Bronchial epithelial cell (primary cell): Measurements from ENCODE around the gene SSBP4. TPM values are rescaled to one million over a fixed set of nuclear protein-coding genes. Genes with fewer than 3 reads are reported as not detected.

ENCODE experiments used
- DNase-seq: peaks from one replicate; pipeline ENCODE4 v3.0.0-alpha.2; 2010; ENCODE audit warnings: low read depth
- FAIRE-seq: peaks from 2 replicates; lab custom pipeline; 2011; peaks lifted over from hg19 to GRCh38; lab: Jason Lieb, UNC
- H3K27me3 ChIP-seq: 2 replicates; pipeline ENCODE4 v1.5.1; 2011; ENCODE audit warnings: low read length; ENCODE audit not compliant: control insufficient read depth, insufficient read depth
- H3K36me3 ChIP-seq: 2 replicates; pipeline ENCODE4 v1.5.1; 2011; ENCODE audit warnings: low read length; ENCODE audit not compliant: control insufficient read depth, insufficient read depth
- H3K4me3 ChIP-seq: 2 replicates; pipeline ENCODE4 v1.5.1; 2011; ENCODE audit warnings: mild to moderate bottlenecking, low read depth, low read length, control low read depth
- CTCF ChIP-seq: IDR thresholded peaks from 2 replicates; pipeline ENCODE4 v1.5.1; 2011; ENCODE audit warnings: mild to moderate bottlenecking, moderate library complexity, low read length, control low read depth, inconsistent platforms; ENCODE audit not compliant: insufficient read depth, severe bottlenecking
- total RNA-seq: library from RNA; depleted of rRNA; stranded (reverse); fragments of >200 nt; gene quantifications from 2 replicates; pipeline ENCODE4 v1.2.1, GENCODE V29; 2014

Gene SSBP4
- total RNA-seq, 1 donor from 2014 or later = 17.1 TPM

- FAIRE-seq = no peak
- no peak for DNase-seq
- TF ChIP-seq CTCF = no peak
- H3K36me3 ChIP-seq = peaks cover 25% of the 10 kb centered on the region
- H3K27me3 ChIP-seq = no peaks in the 10 kb centered on the region
- H3K4me3 ChIP-seq = no peak overlapping the region
Observed at GRCh38 chr19:18456279-18456678, 37.1 kb downstream of the SSBP4 start.

- no peaks in the 10 kb centered on the region for H3K27me3 ChIP-seq
- peaks cover 27% of the 10 kb centered on the region for H3K36me3 ChIP-seq
- no peak for DNase-seq
- H3K4me3 ChIP-seq = no peak overlapping the region
- FAIRE-seq = no peak
- no peak for TF ChIP-seq CTCF
Observed at GRCh38 chr19:18456974-18457373, 37.8 kb downstream of the SSBP4 start.

- H3K4me3 ChIP-seq = no peak overlapping the region
- TF ChIP-seq CTCF = no peak
- DNase-seq (no peak), FAIRE-seq (no peak)
- H3K36me3 ChIP-seq = peaks cover 27% of the 10 kb centered on the region
- no peaks in the 10 kb centered on the region for H3K27me3 ChIP-seq
Observed at GRCh38 chr19:18457483-18458331, 38.5 kb downstream of the SSBP4 start.

- TF ChIP-seq CTCF = no peak
- FAIRE-seq (no peak), DNase-seq (no peak)
- Histone ChIP-seq H3K27me3 (no peaks in the 10 kb centered on the region), H3K36me3 (peaks cover 35% of the 10 kb centered on the region), H3K4me3 (no peak overlapping the region)
Observed at GRCh38 chr19:18460900-18461299, 41.7 kb downstream of the SSBP4 start.

GRCh38 chr19:18461471-18461870, 42.3 kb downstream of the SSBP4 start:
- no peak for FAIRE-seq
- DNase-seq = no peak
- no peaks in the 10 kb centered on the region for H3K27me3 ChIP-seq
- TF ChIP-seq CTCF = no peak
- no peak overlapping the region for H3K4me3 ChIP-seq
- peaks cover 30% of the 10 kb centered on the region for H3K36me3 ChIP-seq
